Pons (tissue), 1 donor: ENCODE data around the gene ACOT4.
"Not testable (repeated sequence)": the region's sequence is repeated elsewhere in the genome, so short reads cannot be mapped to it uniquely, and the experiment has no call there.

Source experiments
- DNase-seq: peaks from one replicate; pipeline ENCODE4 v3.0.0-alpha.2; 2016; ENCODE audit warnings: low spot score

ACOT4 gene, protein sequence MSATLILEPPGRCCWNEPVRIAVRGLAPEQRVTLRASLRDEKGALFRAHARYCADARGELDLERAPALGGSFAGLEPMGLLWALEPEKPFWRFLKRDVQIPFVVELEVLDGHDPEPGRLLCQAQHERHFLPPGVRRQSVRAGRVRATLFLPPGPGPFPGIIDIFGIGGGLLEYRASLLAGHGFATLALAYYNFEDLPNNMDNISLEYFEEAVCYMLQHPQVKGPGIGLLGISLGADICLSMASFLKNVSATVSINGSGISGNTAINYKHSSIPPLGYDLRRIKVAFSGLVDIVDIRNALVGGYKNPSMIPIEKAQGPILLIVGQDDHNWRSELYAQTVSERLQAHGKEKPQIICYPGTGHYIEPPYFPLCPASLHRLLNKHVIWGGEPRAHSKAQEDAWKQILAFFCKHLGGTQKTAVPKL

DNA sequence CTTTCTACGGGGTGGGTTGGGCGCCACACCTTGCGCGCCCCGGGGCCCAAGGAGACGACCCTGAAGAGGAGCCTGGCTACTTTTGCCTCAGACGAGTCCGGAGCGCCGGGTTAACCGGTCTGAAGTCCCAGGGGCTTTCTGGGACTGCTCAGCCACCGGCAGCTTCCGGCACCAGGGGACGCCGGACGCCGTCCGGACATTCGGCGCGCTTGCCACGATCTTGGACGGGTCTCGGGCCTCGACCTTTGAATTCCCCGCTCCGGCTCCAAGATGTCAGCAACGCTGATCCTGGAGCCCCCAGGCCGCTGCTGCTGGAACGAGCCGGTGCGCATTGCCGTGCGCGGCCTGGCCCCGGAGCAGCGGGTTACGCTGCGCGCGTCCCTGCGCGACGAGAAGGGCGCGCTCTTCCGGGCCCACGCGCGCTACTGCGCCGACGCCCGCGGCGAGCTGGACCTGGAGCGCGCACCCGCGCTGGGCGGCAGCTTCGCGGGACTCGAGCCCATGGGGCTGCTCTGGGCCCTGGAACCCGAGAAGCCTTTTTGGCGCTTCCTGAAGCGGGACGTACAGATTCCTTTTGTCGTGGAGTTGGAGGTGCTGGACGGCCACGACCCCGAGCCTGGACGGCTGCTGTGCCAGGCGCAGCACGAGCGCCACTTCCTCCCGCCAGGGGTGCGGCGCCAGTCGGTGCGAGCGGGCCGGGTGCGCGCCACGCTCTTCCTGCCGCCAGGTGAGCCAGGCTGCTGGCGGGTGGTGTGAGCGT is at the start of gene ACOT4:
ACOT4 (plus strand) TSS at position 184 of the 760 bp plus-strand sequence; CDS start at position 271, 87 bp downstream.
- no peak for DNase-seq

DNA sequence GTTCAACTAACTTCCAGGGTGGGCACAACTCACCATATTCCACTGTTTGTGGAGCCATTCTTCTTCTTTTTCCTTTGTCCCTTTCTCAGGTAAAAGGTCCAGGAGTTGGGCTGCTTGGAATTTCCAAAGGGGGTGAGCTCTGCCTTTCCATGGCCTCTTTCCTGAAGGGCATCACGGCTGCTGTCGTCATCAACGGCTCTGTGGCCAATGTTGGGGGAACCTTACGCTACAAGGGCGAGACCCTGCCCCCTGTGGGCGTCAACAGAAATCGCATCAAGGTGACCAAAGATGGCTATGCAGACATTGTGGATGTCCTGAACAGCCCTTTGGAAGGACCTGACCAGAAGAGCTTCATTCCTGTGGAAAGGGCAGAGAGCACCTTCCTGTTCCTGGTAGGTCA is 48.7 kb upstream of the ACOT4 start:
- not testable (repeated sequence) for DNase-seq

DNA sequence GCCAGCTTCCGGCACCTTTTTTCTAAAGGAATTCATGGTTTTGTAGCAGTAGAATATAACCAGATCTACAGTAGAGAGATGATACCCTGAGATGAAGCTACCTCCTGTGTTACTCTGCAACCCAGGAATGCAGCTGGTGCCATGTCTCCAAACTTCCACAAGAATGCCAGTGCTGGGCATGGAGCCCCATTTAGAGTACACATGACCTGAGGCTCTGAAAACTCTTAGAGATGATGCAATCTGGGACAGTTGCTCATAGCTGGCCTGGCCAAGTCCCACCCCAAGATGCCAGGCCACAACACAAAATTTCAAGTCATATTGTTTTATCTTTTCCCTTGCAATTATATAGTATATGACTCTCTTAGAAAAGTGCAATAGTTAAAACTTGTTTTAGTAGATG is 46.3 kb upstream of the ACOT4 start:
- not testable (repeated sequence) for DNase-seq

DNA sequence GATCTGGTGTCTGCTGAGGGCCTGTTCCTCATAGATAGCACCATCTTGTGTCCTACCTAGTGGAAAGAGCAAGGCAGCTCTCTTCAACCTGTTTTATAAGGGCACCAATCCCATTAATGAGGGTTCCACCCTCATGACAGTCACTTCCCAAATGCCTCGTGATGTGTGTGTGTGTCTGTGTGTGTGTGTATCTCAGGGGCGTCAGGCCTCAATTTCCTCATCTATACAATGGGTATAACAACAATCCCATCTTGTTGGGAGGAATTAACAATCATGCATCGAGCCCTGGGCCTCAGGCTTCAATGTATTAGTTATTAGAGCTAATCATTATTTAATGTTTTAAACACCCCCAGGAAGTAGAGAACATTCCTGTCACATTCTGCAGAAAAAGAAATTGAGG is 42.6 kb upstream of the ACOT4 start:
- DNase-seq, result not testable (repeated sequence)

DNA sequence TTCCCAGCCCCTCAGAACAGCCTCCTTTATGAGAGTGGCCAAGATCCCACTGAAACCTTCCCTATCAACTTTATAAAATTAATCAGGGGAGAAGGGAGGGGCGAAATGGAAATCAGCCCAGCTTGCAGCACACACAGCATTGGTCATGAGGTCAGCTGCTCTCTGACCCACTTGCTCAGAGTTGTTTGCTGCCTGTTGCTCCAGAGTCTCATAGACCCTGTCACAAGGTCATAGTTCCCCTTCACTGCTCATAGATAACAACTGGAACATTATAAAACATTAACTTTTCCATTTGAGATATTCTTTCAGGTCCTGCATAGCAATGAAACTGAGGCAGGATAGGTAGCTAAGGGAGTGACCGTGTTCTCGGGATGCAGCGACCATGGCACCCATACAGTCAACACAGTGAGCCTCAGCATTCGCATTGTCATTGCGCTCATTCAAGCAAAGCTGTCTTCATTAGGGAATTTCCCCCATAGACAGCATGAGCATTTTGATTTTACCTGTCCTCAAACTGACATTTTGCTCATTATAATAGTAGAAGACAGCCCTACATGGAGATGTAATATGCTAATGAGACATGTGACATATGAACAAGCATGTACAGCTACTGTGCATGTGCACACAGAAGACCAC is 41.7 kb upstream of the ACOT4 start:
- not testable (repeated sequence) for DNase-seq

DNA sequence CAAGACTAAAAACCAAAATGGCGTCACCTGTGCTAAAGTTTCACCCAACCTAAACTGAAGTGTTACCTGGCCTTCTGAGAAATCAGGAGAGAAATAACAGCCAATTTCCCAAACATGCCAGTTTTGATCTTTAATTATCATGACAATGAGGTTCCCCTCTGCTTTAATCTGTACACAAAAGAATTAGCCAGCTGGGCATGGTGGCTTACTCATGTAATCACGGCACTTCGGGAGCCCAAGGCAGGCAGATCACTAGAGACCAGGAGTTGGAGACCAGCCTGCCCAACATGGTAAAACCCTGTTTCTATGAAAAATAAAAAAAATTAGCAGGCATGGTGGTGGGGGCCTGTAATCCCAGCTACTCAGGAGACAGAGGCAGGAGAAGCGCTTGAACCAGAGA is 37.8 kb upstream of the ACOT4 start:
- no peak for DNase-seq

DNA sequence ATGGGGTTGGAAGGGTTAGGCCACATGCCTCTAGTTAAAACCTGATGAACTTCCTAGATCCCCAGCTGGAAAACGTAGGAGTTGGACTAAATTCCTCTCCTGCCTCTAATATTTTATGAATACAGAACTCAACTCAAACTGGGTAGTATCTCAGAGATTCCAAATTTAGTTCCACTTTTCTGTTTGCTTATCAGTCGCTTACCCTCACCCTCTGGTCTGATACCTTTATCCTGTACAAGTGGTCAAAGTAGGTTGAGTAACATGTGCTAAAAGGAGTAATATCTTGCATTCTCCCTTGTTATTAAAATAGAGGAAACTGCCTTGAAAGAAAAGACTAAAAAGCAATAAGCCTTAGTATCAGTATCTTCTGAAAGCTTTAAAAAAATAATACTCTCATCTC is 34.5 kb upstream of the ACOT4 start:
- DNase-seq, result not testable (repeated sequence)

DNA sequence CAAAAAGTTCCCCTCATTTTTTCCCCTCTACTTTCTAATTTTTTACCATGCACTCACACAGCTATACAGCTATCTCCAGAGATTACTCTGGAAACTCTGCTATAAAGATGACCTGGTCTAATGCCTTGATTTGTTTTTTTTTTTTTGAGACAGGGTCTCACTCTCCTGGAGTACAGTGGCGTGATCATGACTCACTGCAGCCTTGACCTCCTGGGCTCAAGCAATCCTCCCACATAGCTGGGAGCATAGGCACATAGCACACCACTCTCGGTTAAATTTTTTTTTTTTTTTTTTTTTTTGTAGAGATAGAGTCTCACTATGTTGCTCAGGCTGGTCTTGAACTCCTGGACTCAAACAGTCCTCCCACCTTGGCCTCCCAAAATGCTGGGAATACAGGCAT is 33.4 kb upstream of the ACOT4 start:
- DNase-seq, result not testable (repeated sequence)

DNA sequence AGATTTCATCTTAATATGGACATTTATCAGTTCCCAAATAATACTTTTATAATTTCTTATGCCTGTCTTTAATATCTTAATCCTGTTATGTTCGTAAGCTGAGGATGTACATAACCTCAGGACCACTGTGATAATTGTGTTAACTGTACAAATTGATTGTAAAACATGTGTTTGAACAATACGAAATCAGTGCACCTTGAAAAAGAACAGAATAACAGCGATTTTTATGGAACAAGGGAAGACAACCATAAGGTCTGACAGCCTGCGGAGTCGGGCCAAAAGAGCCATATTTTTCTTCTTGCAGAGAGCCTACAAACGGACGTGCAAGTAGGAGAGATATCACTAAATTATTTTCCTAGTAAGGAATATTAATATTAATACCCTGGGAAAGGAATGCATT is 29.4 kb upstream of the ACOT4 start:
- DNase-seq, result not testable (repeated sequence)

DNA sequence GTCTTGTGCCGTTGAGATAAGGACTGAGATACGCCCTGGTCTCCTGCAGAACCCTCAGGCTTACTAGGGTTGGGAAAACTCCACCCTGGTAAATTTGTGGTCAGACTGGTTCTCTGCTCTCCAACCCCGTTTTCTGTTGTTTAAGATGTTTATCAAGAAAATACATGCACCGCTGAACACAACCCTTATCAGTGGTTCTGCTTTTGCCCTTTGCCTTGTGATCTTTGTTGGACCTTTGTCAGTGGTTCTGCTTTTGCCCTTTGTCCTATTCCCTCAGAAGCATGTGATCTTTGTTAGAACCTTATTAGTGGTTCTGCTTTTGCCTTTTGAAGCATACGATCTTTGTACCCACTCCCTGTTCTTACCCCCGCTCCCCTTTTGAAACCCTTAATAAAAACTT is 29.0 kb upstream of the ACOT4 start:
- not testable (repeated sequence) for DNase-seq

DNA sequence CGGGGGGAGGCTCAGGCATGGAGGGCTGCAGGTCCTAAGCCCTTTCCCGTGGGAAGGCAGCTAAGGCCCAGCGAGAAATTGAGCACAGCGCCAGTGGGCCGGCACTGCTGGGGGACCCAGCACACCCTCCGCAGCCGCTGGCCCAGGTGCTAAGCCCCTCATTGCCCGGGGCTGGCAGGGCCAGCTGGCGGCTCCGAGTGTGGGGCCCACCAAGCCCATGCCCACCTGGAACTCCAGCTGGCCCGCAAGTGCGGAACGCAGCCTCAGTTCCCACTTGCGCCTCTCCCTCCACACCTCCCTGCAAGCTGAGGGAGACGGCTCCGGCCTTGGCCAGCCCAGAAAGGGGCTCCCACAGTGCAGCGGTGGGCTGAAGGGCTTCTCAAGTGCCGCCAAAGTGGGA is 25.2 kb upstream of the ACOT4 start:
- DNase-seq, result not testable (repeated sequence)

DNA sequence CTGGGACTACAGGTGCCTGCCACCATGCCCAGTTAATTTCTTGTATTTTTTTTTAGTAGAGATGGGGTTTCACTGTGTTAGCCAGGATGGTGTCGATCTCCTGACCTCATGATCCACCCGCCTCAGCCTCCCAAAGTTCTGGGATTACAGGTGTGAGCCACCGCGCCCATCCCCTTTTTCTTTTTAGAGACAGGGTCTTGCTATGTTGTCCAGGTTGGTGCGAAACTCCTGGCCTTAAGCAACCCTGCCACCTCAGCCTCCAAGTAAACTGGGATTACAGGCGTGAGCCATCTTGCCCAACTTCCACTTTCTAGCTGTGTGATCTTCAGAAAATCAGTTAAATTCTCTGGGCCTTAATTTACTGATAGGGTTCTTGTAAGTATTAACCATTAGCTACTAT is 24.7 kb upstream of the ACOT4 start:
- not testable (repeated sequence) for DNase-seq

DNA sequence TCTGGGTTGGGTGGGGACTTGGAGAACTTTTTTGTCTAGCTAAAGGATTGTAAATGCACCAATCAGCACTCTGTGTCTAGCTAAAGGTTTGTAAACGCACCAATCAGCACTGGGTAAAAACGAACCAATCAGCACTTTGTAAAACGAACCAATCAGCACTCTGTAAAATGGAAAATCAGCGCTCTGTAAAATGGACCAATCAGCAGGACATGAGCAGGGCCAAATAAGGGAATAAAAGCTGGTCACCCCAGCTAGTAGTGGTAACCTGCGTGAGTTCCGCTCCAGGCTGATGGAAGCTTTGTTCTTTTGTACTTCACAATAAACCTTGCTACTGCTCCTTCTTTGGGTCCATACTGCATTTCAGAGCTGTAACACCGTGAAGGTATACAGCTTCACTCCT is 24.3 kb upstream of the ACOT4 start:
- no peak for DNase-seq

DNA sequence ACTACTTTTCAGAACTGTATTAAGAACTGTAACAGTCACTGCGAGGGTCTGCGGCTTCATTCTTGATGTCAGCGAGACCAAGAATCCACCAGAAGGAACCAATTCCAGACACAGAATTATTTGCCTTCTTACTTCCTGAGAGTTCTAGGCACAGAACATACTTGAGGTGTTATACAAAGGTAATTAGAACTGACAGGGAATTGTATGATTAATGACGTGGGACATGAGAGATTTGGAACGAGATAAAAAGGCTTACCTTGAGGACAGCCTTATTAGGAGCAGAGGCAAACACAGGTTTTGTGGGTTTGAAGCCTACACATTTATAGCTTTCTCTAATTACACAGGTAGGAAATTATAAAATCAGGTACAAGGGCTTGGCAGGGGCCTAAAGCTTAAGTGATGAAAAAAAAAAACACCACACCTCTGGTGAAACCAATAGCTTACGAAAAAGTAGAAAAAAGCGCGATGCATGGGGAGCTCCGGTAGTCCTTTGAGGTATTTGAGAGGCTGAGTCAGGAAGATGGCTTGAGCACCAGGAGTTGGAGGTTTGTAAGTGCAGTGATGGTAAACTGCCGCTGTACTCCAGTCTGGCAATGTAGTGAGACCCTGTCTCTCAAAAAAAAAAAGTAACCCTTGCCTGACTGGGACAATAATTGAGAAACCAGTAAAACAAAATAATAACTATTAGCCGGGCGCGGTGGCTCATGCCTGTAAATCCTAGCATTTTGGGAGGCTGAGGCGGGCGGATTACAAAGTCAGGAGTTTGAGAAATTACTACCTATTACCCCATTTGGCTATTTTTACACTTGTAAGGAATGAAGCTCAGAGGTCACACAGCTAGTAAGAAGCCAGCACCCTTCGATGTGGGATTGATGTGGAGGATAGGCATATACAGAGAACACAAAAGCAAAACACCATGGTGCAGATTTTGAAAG is 23.5 kb upstream of the ACOT4 start:
- DNase-seq, result no peak

DNA sequence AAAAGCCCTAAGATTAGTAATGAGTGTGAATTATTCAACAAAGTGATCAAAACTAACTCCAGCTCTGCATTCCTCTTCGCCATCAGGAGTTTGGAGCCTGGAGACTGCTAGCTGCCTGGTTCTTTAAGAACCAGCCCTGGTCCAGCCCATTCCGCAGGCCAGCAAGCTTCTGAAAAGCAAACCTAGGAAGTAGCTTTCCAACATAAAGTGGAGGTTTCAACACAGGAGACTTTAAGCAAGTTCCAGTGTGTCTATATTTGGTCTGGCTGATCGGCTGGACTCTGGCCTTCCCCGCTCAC is 22.8 kb upstream of the ACOT4 start:
- peak; percentile 12 for DNase-seq

DNA sequence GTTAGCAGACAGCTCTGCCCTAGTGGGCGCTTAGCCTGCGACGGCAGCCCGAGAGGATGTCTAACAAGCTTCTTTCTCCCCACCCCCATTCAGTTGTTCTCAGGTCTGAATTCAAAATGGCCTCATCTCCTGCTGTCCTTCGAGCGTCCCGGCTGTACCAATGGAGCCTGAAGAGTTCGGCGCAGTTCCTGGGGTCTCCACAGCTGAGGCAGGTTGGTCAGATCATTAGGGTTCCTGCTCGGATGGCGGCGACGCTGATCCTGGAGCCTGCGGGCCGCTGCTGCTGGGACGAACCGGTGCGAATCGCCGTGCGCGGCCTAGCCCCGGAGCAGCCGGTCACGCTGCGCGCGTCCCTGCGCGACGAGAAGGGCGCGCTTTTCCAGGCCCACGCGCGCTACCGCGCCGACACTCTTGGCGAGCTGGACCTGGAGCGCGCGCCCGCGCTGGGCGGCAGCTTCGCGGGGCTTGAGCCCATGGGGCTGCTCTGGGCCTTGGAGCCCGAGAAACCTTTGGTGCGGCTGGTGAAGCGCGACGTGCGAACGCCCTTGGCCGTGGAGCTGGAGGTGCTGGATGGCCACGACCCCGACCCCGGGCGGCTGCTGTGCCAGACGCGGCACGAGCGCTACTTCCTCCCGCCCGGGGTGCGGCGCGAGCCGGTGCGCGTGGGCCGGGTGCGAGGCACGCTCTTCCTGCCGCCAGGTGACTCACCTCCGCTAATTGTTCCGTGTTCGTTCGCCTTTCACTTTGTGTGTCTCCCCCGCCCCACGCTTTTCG is 22.3 kb upstream of the ACOT4 start, which contains the start of gene ACOT2:
ACOT2 (plus strand) TSS at position 29 of the 774 bp plus-strand sequence; CDS start at position 57, 28 bp downstream.
- peak; percentile 71 for DNase-seq

DNA sequence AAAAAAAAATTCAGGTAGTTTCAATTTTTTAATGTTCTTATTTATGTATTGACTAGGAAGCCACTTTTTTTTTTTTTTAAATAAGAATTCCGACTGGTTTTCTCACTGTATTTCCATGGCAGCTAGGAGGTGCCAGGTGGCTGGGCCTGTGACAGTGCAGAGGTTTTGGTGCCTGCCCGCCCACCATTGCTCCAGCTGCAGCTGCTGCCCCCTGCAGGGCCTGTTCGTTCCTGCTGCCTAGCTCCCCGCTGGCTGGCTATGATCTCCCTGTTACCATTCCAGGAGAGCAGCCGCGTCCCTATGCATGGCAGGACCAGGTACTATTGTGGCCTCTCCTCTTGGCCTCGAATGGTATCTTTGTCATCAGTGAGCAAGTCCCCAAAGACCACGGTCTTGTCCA is 20.8 kb upstream of the ACOT4 start:
- peak; percentile 19 for DNase-seq

DNA sequence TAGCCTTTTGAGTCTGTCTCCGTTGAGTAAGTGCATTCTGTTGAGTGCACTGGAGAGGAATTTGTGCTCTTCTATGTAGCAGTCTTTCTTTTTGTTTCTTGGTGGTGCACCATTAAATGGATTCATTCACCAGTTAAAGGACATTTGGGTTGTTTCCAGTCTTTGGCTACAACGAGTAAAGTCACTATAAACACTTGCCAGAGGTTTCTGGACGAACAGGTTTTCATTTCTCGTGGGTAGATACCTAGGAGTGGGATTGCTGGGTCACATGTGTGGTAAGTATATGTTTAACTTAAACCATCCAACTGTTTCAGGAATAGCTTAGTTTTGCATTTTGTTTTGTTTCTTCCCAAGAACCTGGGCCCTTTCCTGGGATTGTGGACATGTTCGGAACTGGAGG is 18.6 kb upstream of the ACOT4 start:
- not testable (repeated sequence) for DNase-seq

DNA sequence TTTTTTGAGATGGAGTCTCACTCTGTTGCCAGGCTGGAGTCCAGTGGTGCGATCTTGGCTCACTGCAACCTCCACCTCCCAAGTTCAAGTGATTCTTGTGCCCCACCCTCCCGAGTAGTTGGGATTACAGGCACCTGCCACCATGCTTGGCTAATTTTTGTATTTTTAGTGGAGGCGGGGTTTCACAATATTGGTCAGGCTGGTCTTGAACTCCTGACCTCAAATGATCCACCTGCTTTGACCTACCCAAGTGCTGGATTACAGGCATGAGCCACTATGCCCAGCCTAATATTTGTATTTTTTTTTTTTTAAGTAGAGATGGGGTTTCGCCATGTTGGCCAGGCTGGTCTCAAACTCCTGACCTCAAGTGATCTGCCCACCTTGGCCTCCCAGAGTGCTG is 17.9 kb upstream of the ACOT4 start:
- not testable (repeated sequence) for DNase-seq

DNA sequence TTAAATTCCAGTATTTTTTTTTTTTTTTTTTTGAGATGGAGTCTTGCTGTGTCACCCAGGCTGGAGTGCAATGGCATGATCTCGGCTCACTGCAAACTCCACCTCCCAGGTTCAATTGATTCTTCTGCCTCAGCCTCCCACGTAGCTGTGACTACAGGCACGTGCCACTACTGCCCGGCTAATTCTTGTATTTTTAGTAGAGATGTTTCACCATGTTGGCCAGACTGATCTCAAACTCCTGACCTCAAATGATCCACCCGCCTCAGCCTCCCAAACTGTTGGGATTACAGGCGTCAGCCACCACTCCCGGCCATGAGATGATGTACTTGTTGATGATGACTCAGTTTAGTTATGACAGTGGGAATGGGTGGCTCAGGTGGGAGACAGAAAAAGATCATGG is 17.4 kb upstream of the ACOT4 start:
- not testable (repeated sequence) for DNase-seq

DNA sequence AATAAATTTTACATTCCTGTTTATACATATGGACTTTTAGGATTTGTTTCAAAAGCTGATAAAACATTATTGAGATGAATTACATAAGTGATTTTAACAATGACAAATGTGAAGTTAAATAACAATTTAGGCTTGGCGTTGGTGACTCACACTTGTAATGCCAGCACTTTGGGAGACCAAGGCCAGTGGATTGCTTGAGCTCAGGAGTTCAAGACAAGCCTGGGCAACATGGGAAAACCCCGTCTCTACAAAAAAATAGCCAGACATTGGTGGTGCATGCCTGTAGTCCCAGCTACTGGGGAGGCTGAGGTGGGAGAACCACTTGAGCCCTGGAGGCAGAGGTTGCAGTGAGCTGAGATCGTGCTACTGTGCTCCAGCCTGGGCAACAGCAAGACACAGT is 15.3 kb upstream of the ACOT4 start:
- DNase-seq, result no peak
